Measurements from ENCODE around the gene TPP1.

DNA sequence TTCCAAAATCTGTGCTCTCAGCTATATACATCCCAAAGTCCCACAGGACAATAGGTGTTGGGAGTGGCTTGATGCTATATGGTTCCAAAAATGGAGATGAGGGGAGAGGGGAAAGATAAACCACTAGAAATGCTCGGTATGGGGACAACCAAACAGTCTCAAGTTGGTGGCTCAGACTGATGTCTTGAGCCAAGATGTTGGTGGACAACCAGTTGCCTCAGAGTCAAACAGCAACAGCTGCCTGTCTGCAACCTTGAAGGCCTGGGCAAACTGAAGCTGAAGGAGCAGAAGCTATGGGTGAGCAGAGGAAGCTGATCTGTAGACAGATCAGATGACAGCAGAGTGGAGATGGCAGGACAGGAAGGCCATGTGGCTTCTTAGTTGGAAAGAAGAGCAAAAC lies 19.8 kb downstream of the TPP1 start:
- TF ChIP-seq RARB (CRISPR knock-in tag; IDR thresholded peaks at IDR 0.05) = no peak
- TF ChIP-seq CSDC2 (CRISPR knock-in tag; IDR thresholded peaks at IDR 0.05) = no peak
- no peak for TF ChIP-seq ZNF8 (CRISPR knock-in tag; IDR thresholded peaks at IDR 0.05)
- TF ChIP-seq SNAI2 (CRISPR knock-in tag; IDR thresholded peaks at IDR 0.05) = no peak
- no peak for TF ChIP-seq PATZ1 (CRISPR knock-in tag; IDR thresholded peaks at IDR 0.05; ENCODE audit: borderline replicate concordance)
- TF ChIP-seq ZFP30 (CRISPR knock-in tag; IDR thresholded peaks at IDR 0.05) = no peak
- TF ChIP-seq OSR1 (CRISPR knock-in tag; IDR thresholded peaks at IDR 0.05) = no peak
- TF ChIP-seq TSHZ2 (CRISPR knock-in tag; IDR thresholded peaks at IDR 0.05) = no peak
- no peak for TF ChIP-seq TOX (CRISPR knock-in tag; IDR thresholded peaks at IDR 0.05; ENCODE audit: borderline replicate concordance)
- TF ChIP-seq CSRNP3 (CRISPR knock-in tag; IDR thresholded peaks at IDR 0.05) = no peak
